ENCODE data around the gene TRIM8. TPM values are rescaled to one million over a fixed set of nuclear protein-coding genes. Genes with fewer than 3 reads are reported as not detected.

The TRIM8 gene
- total and polyA plus RNA-seq, 2 donors (not counting 1 experiment from before 2014, with no cell fraction given) = 44.9 to 74.4 TPM

DNA sequence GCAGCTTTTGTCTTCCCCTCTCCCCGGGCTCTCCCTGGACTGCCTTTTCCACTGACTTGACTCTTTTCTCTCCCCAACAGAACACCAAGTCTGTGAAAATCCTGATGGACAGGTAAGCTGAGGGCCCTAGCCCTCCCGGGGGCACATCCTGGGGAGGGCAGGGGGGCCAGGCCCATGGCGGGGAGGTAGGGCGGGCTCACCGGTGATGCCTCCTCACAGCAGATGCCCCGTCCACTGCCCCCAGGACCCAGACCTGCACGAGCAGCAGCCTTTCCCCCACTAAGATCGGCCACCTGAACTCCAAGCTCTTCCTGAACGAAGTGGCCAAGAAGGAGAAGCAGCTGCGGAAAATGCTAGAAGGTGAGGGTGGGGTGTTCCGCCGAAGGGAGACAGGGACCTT, 11.7 kb downstream of the TRIM8 start:
- peaks cover 56% of the 10 kb centered on the region for H4K20me1 ChIP-seq (ENCODE audit: control insufficient read depth, insufficient read depth, low read length, poor library complexity, severe bottlenecking)
- Mint-ChIP-seq H3K27me3 (no peaks in the 10 kb centered on the region), H3K4me1 (peaks cover 42% of the 10 kb centered on the region), H3K27ac (no peak overlapping the region), H3K4me3 (no peak overlapping the region), H3K9me3 (ENCODE audit: insufficient read depth) (no peaks in the 10 kb centered on the region)
- no peaks in the 10 kb centered on the region for H3K9me3 ChIP-seq (ENCODE audit: control extremely low read depth in 1 of 3, control insufficient read depth in 2 of 3, insufficient read depth in 1 of 3, low read length in 2 of 3)
- no peak for TF ChIP-seq EZH2 (IDR thresholded peaks at IDR 0.05; ENCODE audit: borderline replicate concordance, insufficient read depth, low read depth, low read length, poor library complexity, severe bottlenecking)
- TF ChIP-seq, protein P1, sequence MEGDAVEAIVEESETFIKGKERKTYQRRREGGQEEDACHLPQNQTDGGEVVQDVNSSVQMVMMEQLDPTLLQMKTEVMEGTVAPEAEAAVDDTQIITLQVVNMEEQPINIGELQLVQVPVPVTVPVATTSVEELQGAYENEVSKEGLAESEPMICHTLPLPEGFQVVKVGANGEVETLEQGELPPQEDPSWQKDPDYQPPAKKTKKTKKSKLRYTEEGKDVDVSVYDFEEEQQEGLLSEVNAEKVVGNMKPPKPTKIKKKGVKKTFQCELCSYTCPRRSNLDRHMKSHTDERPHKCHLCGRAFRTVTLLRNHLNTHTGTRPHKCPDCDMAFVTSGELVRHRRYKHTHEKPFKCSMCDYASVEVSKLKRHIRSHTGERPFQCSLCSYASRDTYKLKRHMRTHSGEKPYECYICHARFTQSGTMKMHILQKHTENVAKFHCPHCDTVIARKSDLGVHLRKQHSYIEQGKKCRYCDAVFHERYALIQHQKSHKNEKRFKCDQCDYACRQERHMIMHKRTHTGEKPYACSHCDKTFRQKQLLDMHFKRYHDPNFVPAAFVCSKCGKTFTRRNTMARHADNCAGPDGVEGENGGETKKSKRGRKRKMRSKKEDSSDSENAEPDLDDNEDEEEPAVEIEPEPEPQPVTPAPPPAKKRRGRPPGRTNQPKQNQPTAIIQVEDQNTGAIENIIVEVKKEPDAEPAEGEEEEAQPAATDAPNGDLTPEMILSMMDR (IDR thresholded peaks at IDR 0.05) = no peak
- no peak overlapping the region for H3K4me2 ChIP-seq (replicated peaks; ENCODE audit: low read depth, low read length, poor library complexity, severe bottlenecking)
- no peak overlapping the region for H3K4me3 ChIP-seq (ENCODE audit: control extremely low read depth in 1 of 5, extremely low read depth in 1 of 5, insufficient read depth in 1 of 5, low read depth in 2 of 5, low read length in 4 of 5)
- no peaks in the 10 kb centered on the region for H3K27me3 ChIP-seq (replicated peaks in 1 of 4; ENCODE audit: control extremely low read depth in 1 of 4, control insufficient read depth in 3 of 4, insufficient read depth in 4 of 4, low read length in 3 of 4)
- POLR2A ChIA-PET = interaction anchor here (3.6 kb wide), 1 partner anchor 11 kb away, joined by 15 read pairs; the partner anchor contains the start of gene TRIM8
- CTCF ChIA-PET = interaction anchor here (0.5 to 1.3 kb wide), 2 partner anchors 22 to 107 kb away, joined by 3 to 4 read pairs; no protein-coding TSS in a partner anchor
- peaks cover 1 to 48% of the 10 kb centered on the region in 2 experiments for H3K36me3 ChIP-seq (replicated peaks in 1 of 2; ENCODE audit: control extremely low read depth in 1 of 2, control insufficient read depth in 1 of 2, extremely low read depth in 1 of 2, insufficient read depth in 2 of 2, low read length in 1 of 2)
- no peak for ATAC-seq (ENCODE audit: low read depth)
- no peak overlapping the region for H3K27ac ChIP-seq (ENCODE audit: low read length in 2 of 2)
- no peak overlapping the region for H2AFZ ChIP-seq (ENCODE audit: insufficient read depth, low read depth, low read length, poor library complexity, severe bottlenecking)
- no peak for DNase-seq
- intact Hi-C loops (cut with micrococcal nuclease) = no loop called here
- peaks cover 35 to 39% of the 10 kb centered on the region in 2 donors for H3K4me1 ChIP-seq (ENCODE audit: control insufficient read depth in 2 of 2, insufficient read depth in 2 of 2, low read length in 2 of 2)
- peaks cover 40% of the 10 kb centered on the region for H3K79me2 ChIP-seq (ENCODE audit: control insufficient read depth, insufficient read depth, low read length)
- 98% methylated on average over 8 of the region's 12 CpGs for WGBS (ENCODE audit: insufficient coverage)
- H3K9ac ChIP-seq (ENCODE audit: low read length) = no peak overlapping the region

DNA sequence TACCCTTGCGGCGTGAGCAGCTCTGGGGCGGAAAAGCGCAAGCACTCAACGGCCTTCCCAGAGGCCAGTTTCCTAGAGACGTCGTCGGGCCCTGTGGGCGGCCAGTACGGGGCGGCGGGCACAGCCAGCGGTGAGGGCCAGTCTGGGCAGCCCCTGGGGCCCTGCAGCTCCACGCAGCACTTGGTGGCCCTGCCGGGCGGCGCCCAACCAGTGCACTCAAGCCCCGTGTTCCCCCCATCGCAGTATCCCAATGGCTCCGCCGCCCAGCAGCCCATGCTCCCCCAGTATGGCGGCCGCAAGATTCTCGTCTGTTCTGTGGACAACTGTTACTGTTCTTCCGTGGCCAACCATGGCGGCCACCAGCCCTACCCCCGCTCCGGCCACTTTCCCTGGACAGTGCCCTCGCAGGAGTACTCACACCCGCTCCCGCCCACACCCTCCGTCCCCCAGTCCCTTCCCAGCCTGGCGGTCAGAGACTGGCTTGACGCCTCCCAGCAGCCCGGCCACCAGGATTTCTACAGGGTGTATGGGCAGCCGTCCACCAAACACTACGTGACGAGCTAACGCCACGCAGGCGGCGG, 12.6 kb downstream of the TRIM8 start:
- Mint-ChIP-seq H3K4me1 (peaks cover 42% of the 10 kb centered on the region), H3K27me3 (no peaks in the 10 kb centered on the region), H3K27ac (no peak overlapping the region), H3K4me3 (no peak overlapping the region), H3K9me3 (ENCODE audit: insufficient read depth) (no peaks in the 10 kb centered on the region)
- ChIA-PET CTCF (interaction anchor here (0.8 kb wide), 1 partner anchor 20 kb away, joined by 3 read pairs; no protein-coding TSS in a partner anchor), POLR2A (no interaction called here)
- Histone ChIP-seq H3K27ac (ENCODE audit: low read length in 2 of 2) (no peak overlapping the region), H3K4me1 (ENCODE audit: control insufficient read depth in 2 of 2, insufficient read depth in 2 of 2, low read length in 2 of 2) (peaks cover 31 to 36% of the 10 kb centered on the region in 2 donors), H3K27me3 (replicated peaks in 1 of 4; ENCODE audit: control extremely low read depth in 1 of 4, control insufficient read depth in 3 of 4, insufficient read depth in 4 of 4, low read length in 3 of 4) (no peaks in the 10 kb centered on the region), H2AFZ (ENCODE audit: insufficient read depth, low read depth, low read length, poor library complexity, severe bottlenecking) (no peak overlapping the region), H3K9me3 (ENCODE audit: control extremely low read depth in 1 of 3, control insufficient read depth in 2 of 3, insufficient read depth in 1 of 3, low read length in 2 of 3) (no peaks in the 10 kb centered on the region), H3K4me3 (ENCODE audit: control extremely low read depth in 1 of 5, extremely low read depth in 1 of 5, insufficient read depth in 1 of 5, low read depth in 2 of 5, low read length in 4 of 5) (no peak overlapping the region), H4K20me1 (ENCODE audit: control insufficient read depth, insufficient read depth, low read length, poor library complexity, severe bottlenecking) (peaks cover 47% of the 10 kb centered on the region), H3K4me2 (replicated peaks; ENCODE audit: low read depth, low read length, poor library complexity, severe bottlenecking) (no peak overlapping the region), H3K9ac (ENCODE audit: low read length) (no peak overlapping the region), H3K79me2 (ENCODE audit: control insufficient read depth, insufficient read depth, low read length) (peaks cover 32% of the 10 kb centered on the region), H3K36me3 (replicated peaks in 1 of 2; ENCODE audit: control extremely low read depth in 1 of 2, control insufficient read depth in 1 of 2, extremely low read depth in 1 of 2, insufficient read depth in 2 of 2, low read length in 1 of 2) (peaks cover 1 to 48% of the 10 kb centered on the region in 2 experiments)
- WGBS (ENCODE audit: insufficient coverage) = 98% methylated on average over 40 of the region's 42 CpGs
- ATAC-seq (ENCODE audit: low read depth) (no peak), DNase-seq (no peak)
- intact Hi-C loops (cut with micrococcal nuclease) = no loop called here
- TF ChIP-seq EZH2 (IDR thresholded peaks at IDR 0.05; ENCODE audit: borderline replicate concordance, insufficient read depth, low read depth, low read length, poor library complexity, severe bottlenecking) = no peak
- TF ChIP-seq, protein P1 (IDR thresholded peaks at IDR 0.05) = no peak
